Measurements from ENCODE around the gene FAAP100.

GRCh38 chr17:81500047-81500446, 52.1 kb downstream of the FAAP100 start:
- TF ChIP-seq CTCF (IDR thresholded peaks at IDR 0.05; ENCODE audit: low read depth, low read length) (no peak), POLR2A (IDR thresholded peaks at IDR 0.05; ENCODE audit: extremely low read depth, insufficient read length) (no peak)

Measured in NB4 (cell line).